H1 (cell line): ENCODE measurements around the gene USP43. TPM values are rescaled to one million over a fixed set of nuclear protein-coding genes. Genes with fewer than 3 reads are reported as not detected.

ENCODE experiments used
- TCF12 ChIP-seq: IDR thresholded peaks from 2 replicates; pipeline ENCODE4 v1.6.1; 2011; ENCODE audit warnings: low read depth, mild to moderate bottlenecking, low read length
- polyA plus RNA-seq, 7 experiments: library from polyadenylated mRNA; depleted of rRNA in 3 of 7; stranded (reverse) in 5 of 7; unstranded in 2 of 7; fragments of >200 nt in 5 of 7; fragments of 200-250 nt in 2 of 7; gene quantifications; 1 replicate in 5 of 7; 2 replicates in 1 of 7; 4 replicates in 1 of 7; pipeline versions ENCODE4 v1.2.1 to v1.2.3, GENCODE V29; 2011 to 2013; ENCODE audit warnings: missing spikeins in 2 of 7, mixed read lengths in 2 of 7
- total RNA-seq: library from RNA; stranded (reverse); fragmentation: NEBNext Ultra II Directional; extraction: Animal tissue kit (Norgen Biotek cat#: 25700); gene quantifications from 2 replicates; pipeline ENCODE4 v1.2.1, GENCODE V29; 2021

The USP43 gene
- total and polyA plus RNA-seq, 2 of the 8 experiments (the other 6 are each of a cell fraction or from before 2014, with no cell fraction given): 3.0 to 7.2 TPM

DNA sequence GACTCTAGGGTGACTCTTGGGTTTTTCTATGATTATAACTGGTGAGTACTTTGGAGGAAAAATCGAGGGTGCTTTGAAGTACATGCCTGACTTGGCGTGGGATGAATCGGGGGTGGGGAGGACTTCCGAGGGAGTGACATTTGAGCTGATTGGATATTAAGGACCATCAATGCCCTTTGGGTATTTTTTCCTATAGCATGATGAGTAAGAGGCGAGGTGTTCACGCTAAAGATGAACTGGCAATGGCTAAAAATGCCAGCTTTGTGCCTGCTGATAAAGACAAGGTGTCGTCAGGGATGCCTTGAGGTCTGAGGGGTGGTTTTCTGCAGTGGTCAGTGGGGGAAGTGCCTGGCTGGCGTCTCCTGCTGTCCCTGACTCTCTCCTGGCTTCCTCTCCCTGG is 25.3 kb downstream of the USP43 start (continued):
- TF ChIP-seq TCF12: no peak
